HUES64 (cell line): Measurements from ENCODE around the gene SH3PXD2A.
"Not testable (repeated sequence)": the region's sequence is repeated elsewhere in the genome, so short reads cannot be mapped to it uniquely, and the experiment has no call there.

ENCODE experiments used
- H3K27ac ChIP-seq: 2 replicates; pipeline ENCODE4 v1.7.0; 2013; ENCODE audit warnings: low read depth, low read length, inconsistent platforms
- H3K27me3 ChIP-seq: 2 replicates; pipeline ENCODE4 v1.6.1; 2013; ENCODE audit warnings: mild to moderate bottlenecking, low read length; ENCODE audit not compliant: insufficient read depth
- H3K36me3 ChIP-seq: 2 replicates; pipeline ENCODE4 v1.6.1; 2013; ENCODE audit warnings: mild to moderate bottlenecking, low read length; ENCODE audit not compliant: insufficient read depth
- H3K4me1 ChIP-seq: 2 replicates; pipeline ENCODE4 v1.6.1; 2013; ENCODE audit warnings: mild to moderate bottlenecking, low read length, moderate library complexity; ENCODE audit not compliant: insufficient read depth
- H3K4me3 ChIP-seq: 2 replicates; pipeline ENCODE4 v1.5.1; 2013; ENCODE audit warnings: mild to moderate bottlenecking, low read length, moderate library complexity
- H3K9ac ChIP-seq: 2 replicates; pipeline ENCODE4 v1.6.1; 2013; ENCODE audit warnings: mild to moderate bottlenecking, low read depth, low read length
- H3K9me3 ChIP-seq: 2 replicates; pipeline ENCODE4 v1.6.1; 2013; ENCODE audit warnings: low read depth, low read length; ENCODE audit not compliant: insufficient read depth
- WGBS: fragments of 150-250, 120-280 bp; methylation state at CpG from one replicate; pipeline ENCODE4 v1.1.7; 2013; ENCODE audit warnings: missing lambda C conversion rate; 5-methylcytosine and 5-hydroxymethylcytosine counted together

Gene SH3PXD2A

DNA sequence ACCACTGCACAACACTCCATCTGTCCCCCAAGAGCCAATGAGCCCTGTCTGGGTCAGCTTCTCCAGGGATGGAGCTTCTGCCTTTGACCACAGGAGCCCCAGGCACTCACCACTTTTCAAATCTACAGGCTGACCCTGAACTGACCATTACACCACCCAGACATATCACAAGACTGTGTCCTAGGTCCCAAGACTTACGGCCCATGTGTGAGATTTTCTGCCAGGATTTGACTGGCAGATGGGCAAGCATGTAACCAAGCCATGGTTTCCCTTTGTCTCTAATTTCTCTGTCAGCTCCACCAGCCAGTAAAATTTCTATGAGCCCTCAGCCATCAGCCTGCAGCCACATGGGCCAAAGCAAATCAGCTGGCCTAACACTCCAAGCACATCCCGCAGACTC, 92.5 kb downstream of the SH3PXD2A start:
- Histone ChIP-seq H3K36me3 (no peaks in the 10 kb centered on the region), H3K27me3 (no peaks in the 10 kb centered on the region), H3K4me3 (no peak overlapping the region), H3K9me3 (no peaks in the 10 kb centered on the region), H3K27ac (no peak overlapping the region), H3K9ac (no peak overlapping the region), H3K4me1 (peaks cover 26% of the 10 kb centered on the region)
- 96% methylated on average over 2 of the region's 2 CpGs for WGBS

DNA sequence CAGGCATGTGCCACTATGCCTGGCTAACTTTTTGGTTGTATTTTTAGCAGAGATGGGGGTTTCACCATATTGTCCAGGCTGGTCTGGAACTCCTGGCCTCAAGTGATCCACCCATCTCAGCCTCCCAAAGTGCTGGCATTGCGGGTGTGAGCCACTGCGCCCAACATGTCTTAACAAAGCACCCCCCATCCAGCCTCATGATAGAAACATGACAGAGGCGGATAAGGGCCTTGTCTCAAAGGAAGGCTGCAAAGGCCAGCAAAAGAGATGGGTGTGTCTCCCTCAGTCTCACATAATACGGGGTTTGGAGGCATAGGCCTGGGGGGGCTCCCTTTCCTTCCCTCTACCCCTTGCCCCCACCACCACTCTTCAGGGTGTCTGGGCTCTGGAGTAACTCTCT, 93.2 kb downstream of the SH3PXD2A start:
- Histone ChIP-seq H3K36me3 (no peaks in the 10 kb centered on the region), H3K4me3 (no peak overlapping the region), H3K9me3 (no peaks in the 10 kb centered on the region), H3K9ac (no peak overlapping the region), H3K27ac (no peak overlapping the region), H3K27me3 (no peaks in the 10 kb centered on the region), H3K4me1 (peaks cover 32% of the 10 kb centered on the region)
- 97% methylated on average over 4 of the region's 4 CpGs for WGBS

DNA sequence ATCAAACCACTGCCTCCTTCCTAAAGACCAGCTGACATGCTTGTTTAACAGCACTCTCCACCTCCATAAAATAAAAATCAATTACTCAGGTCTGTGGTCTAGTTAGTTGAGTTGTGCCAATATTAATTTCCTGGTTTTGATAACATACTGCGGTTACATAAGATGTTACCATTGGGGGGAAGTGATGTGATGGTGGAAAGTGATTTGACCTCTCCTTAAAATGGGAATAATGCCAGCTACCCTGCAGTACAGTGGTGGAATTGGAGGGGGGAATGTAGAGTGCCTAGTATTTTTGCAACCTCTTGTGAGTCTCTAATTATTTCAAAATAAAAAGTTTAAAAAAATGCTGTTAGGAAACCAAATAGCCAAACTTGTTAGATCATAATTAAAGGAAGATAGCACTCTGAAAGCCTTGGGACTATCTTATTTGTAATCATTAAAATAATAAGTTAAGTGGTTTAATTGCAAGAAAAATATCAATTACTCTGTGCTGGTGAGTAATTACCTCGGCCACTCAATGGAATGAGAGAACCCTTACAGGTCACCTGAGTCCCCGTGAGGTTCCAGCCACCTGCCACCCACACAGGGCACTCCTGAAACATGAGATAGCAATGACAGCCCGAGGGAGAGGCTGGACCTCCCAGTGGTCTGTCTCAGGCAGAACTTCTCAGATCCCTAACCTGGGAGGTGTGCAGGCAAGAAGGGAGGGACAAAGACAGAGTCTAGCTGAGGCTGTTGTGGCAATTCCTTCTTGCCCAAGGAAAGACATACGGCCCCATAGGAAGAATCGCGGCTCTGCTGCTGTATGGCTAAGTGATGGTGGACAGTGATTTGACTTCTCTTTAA, 94.1 kb downstream of the SH3PXD2A start:
- Histone ChIP-seq H3K4me1 (peaks cover 37% of the 10 kb centered on the region), H3K27me3 (no peaks in the 10 kb centered on the region), H3K4me3 (no peak overlapping the region), H3K27ac (no peak overlapping the region), H3K36me3 (no peaks in the 10 kb centered on the region), H3K9ac (no peak overlapping the region), H3K9me3 (no peaks in the 10 kb centered on the region)
- WGBS = 83% methylated on average over 7 of the region's 7 CpGs

DNA sequence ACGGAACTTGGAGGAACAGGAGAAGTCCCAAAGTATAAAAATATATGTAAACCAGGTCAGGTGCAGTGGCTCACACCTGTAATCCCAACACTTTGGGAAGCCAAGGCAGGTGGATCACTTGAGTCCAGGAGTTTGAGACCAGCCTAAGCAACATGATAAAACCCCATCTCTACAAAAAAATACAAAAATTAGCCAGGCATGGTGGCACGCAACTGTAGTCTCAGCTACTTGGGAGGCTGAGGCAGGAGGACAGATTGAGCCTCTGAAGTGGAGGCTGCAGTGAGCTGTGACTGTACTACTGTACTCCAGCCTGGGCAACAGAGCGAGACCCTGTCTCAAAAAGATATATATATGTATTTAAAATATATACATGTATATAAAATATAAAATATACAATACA, 95.1 kb downstream of the SH3PXD2A start:
- not testable (repeated sequence) for H3K27ac ChIP-seq, H3K36me3 ChIP-seq, H3K27me3 ChIP-seq, H3K4me3 ChIP-seq, H3K9me3 ChIP-seq, H3K9ac ChIP-seq
- 94% methylated on average over 2 of the region's 3 CpGs for WGBS
- peaks cover 37% of the 10 kb centered on the region for H3K4me1 ChIP-seq

DNA sequence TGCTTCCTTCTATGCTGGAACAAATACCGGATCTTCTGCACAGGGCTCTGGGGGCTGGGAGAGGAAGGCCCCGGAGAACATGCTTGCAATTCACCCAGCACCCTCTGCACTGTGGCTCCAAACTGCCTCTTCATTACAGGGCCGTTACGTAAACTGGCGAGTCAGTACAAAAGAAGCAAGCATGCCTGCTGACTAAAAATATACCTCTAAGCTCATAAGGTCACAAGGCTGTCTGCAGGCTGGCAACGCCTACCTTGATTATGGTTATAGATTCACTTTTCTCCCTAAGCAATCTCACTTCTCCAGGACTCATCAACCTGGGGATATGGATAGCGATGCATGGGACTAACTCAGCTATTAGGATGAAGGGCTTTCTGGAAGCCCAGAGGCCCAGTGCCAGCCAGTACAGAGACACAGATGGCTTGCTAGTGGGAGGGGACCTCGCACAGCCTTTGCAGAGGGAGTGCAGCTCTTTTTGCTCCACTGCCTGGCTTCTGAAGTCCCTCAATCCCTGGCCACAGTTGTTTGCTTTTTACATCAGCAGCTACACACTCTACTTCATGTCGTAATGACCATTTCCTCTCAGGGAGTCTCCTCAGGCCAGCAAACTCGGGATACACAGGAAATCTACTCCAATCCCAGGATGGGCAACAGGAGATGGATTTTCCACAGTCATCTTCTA, 96.1 kb downstream of the SH3PXD2A start:
- no peak overlapping the region for H3K9ac ChIP-seq
- WGBS = 82% methylated on average over 10 of the region's 10 CpGs
- no peak overlapping the region for H3K4me3 ChIP-seq

DNA sequence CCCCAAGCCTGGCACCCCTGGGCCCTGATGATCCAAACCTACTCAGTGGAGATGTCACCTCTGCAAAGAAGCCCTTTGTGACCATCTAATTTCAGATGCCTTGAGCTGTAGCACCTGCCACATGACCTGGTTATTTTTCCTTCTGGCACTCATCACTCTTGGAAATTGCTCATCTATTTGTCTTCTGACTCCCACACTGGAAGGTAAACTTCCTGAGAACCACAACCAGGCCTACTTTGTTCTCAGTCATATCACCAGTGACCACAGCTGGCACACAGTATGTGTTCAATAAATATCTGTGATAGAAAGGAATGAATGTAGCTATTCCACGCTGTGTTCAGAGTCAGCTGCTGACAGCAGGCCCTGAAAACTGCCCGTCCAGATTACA, 97.1 kb downstream of the SH3PXD2A start:
- Histone ChIP-seq H3K4me1 (peaks cover 32% of the 10 kb centered on the region), H3K9me3 (no peaks in the 10 kb centered on the region), H3K36me3 (no peaks in the 10 kb centered on the region), H3K27me3 (no peaks in the 10 kb centered on the region), H3K4me3 (no peak overlapping the region), H3K9ac (no peak overlapping the region), H3K27ac (no peak overlapping the region)
- WGBS = 89% methylated on average over 2 of the region's 2 CpGs

More for the DNA sequence above, 96.1 kb downstream of the SH3PXD2A start:
- H3K36me3 ChIP-seq = no peaks in the 10 kb centered on the region
- no peak overlapping the region for H3K27ac ChIP-seq
- peaks cover 37% of the 10 kb centered on the region for H3K4me1 ChIP-seq
- no peaks in the 10 kb centered on the region for H3K9me3 ChIP-seq
- H3K27me3 ChIP-seq = no peaks in the 10 kb centered on the region

DNA sequence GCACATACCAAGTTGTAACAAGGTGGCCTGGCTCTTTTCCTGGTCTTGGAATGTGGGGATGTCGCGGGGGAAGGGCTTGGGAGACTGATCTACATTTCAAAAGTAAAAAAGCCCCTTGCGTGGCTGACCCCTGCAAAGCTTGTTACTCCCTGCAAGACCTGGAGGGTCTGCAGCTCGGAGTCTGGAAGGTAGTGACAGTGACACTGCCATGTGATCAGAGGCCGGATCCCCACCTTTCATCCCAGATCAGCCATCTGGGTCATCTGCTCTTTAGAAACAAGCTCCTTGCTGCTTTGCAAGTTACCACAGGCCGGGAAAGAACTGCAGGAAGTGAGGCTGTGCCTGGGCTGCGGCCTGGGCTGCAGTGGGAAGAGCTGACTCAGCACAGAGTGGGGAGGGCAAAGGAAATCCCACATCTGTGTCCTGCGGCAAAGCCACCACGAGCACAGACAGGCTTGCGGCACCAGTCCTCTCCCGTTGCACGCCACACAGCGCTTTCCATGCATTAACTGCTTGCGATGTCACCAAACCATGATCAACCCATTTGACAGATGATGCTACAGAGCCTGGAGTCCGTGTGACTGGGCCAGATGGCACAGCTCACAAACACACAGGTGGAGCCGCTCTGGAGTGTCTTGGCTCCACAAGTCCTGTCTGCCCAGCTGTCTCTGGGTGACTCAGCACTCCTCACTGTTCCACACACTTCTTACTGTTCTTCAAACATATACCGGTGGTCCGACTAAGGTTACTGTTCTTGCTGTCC, 97.7 kb downstream of the SH3PXD2A start:
- no peak overlapping the region for H3K9ac ChIP-seq
- WGBS = 61% methylated on average over 18 of the region's 18 CpGs
- no peaks in the 10 kb centered on the region for H3K27me3 ChIP-seq

DNA sequence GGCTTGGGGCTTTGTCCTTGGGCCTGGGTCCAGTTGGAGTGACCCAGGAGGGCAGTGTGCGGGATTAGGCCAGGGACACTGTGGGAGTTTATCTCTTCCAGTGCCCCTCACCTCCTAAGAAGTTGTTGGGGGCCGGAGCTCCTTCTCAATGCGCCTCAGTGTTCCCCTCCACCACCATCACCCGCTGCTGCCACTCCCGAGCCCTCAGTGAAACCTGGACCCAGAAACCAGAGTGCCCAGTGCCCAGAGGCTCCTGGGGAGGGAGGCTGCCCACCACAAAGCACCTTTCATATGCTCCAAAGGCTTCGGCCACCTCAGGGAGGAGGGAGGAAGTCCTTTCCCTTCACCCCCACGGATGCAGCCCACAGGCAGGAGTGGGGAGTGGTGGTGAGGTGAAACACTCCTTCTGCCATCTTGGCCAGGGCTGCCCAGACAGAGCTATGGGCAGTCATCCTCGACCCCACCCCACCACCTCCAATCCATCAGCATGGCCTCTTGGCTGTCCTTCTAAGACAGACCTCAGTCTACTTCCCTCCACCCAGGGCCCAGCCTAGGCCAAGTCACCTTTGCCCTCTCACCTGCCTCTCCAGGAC, 99.0 kb downstream of the SH3PXD2A start:
- 99% methylated on average over 6 of the region's 8 CpGs for WGBS
- no peak overlapping the region for H3K27ac ChIP-seq
- H3K9ac ChIP-seq = no peak overlapping the region
- H3K27me3 ChIP-seq = no peaks in the 10 kb centered on the region
- H3K9me3 ChIP-seq = 0 out of 2 replicates have a peak, but pooled peaks cover 5% of the 10 kb centered on the region
- H3K4me3 ChIP-seq = no peak overlapping the region
- H3K36me3 ChIP-seq = no peaks in the 10 kb centered on the region
- peaks cover 27% of the 10 kb centered on the region for H3K4me1 ChIP-seq

More for the DNA sequence above, 97.7 kb downstream of the SH3PXD2A start:
- H3K4me1 ChIP-seq = peaks cover 27% of the 10 kb centered on the region
- H3K27ac ChIP-seq = no peak overlapping the region; the same call in 1 of the 2 replicates
- H3K4me3 ChIP-seq = no peak overlapping the region
- H3K36me3 ChIP-seq = no peaks in the 10 kb centered on the region
- H3K9me3 ChIP-seq = no peaks in the 10 kb centered on the region

DNA sequence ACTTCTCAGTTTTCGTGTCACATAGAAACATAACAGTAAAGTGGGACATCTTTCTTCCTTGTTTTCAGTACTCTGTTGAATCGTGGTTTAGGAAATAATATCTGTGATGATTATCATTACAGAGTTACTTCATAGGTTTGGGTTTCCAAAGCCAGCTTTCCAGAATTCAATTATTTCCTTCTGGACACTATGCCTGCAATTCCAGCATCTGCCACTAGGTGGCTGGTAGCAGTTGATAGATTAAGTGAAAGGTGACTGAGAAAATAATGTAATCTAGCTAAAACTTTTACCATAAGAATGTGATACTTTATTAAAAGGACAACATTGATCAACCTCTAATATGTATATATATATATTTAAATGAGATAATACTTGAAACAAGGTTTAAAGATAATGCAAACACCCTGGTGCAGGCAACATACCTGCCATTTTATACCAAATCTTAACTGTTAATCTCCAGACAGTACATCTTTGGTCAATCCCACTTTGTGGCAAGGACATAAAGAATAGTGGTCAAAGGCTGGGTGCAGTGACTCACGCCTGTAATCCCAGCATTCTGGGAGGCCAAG, 102.6 kb downstream of the SH3PXD2A start:
- no peak overlapping the region for H3K27ac ChIP-seq
- WGBS = 93% methylated on average over 2 of the region's 3 CpGs
- 0 out of 2 replicates have a peak, but pooled peaks cover 5% of the 10 kb centered on the region for H3K9me3 ChIP-seq
- no peak overlapping the region for H3K4me3 ChIP-seq
- no peaks in the 10 kb centered on the region for H3K36me3 ChIP-seq
- H3K27me3 ChIP-seq = no peaks in the 10 kb centered on the region
- no peak overlapping the region for H3K9ac ChIP-seq
- peaks cover 9% of the 10 kb centered on the region for H3K4me1 ChIP-seq

DNA sequence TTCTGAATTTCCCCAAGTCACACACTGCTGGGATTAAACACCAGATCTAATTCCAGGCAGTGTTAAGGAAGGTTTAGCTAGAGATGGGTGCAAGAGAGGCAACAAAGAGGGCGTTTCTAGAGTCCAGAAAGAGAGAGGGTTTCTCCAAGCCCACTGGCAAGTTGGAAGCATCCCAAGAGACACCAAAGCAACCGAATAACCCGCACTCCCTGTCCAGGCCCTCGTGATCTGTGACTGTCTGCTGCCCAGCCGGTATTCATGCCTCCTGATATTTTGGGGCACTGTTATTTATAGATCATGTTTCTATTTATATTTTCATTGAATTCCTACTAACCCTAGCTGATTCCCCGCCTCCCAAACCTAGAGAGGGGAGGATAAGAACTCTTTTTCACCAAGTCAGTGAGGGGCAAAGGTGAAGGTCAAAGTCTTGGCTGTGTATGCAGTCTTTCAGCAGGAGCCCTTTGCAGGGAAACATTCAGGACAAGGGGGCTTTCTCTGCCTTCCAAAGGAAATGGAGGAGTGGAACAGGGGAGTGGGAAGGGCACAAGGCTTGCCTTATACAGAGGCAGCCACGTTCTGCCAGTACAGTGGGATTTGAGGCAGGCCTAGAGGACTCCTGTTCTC, 103.6 kb downstream of the SH3PXD2A start:
- Histone ChIP-seq H3K9me3 (0 out of 2 replicates have a peak, but pooled peaks cover 5% of the 10 kb centered on the region), H3K4me1 (peaks cover 1% of the 10 kb centered on the region), H3K27ac (no peak overlapping the region), H3K9ac (no peak overlapping the region), H3K36me3 (no peaks in the 10 kb centered on the region), H3K4me3 (no peak overlapping the region), H3K27me3 (no peaks in the 10 kb centered on the region)
- WGBS = 88% methylated on average over 6 of the region's 7 CpGs
